T47D (cell line): Measurements from ENCODE around the gene AIRE.

Experiments
- DNase-seq, 2 experiments: peaks; one replicate each; pipeline versions ENCODE4 v3.0.0 to v3.0.0-alpha.2; 2011 to 2012; ENCODE audit warnings: low read depth in 1 of 2, low spot score in 1 of 2
- JUND ChIP-seq: IDR thresholded peaks from 2 replicates; pipeline ENCODE4 v1.6.1; 2012; ENCODE audit warnings: low read depth
- in situ Hi-C: cut with HindIII; loops from 2 replicates; pipeline ENCODE4 v1.10.0; 2016; ENCODE audit warnings: low sequenced_read_pairs, low pct_unique_long_range_greater_than_20kb

The AIRE gene

GRCh38 chr21:44329086-44329889 lies 43.6 kb downstream of the AIRE start:
- in situ Hi-C loops = no loop called here
- no peak for TF ChIP-seq JUND
- no peak for DNase-seq

GRCh38 chr21:44329971-44330681 lies 44.5 kb downstream of the AIRE start:
- in situ Hi-C loops = no loop called here
- no peak for TF ChIP-seq JUND
- no peak for DNase-seq

GRCh38 chr21:44330698-44331097 lies 45.0 kb downstream of the AIRE start:
- in situ Hi-C loops = no loop called here
- TF ChIP-seq JUND = no peak
- no peak for DNase-seq

GRCh38 chr21:44331209-44331608 lies 45.5 kb downstream of the AIRE start:
- in situ Hi-C loops = no loop called here
- TF ChIP-seq JUND = no peak
- no peak for DNase-seq

- in situ Hi-C loops = no loop called here
- DNase-seq = peak in 1 of 2 experiments; percentile 33
- no peak for TF ChIP-seq JUND
These were observed 46.1 kb downstream of the AIRE start for GRCh38 chr21:44331650-44332307.

GRCh38 chr21:44332383-44332782 lies 46.7 kb downstream of the AIRE start:
- no peak for TF ChIP-seq JUND
- DNase-seq = no peak
- in situ Hi-C loops = no loop called here

GRCh38 chr21:44332965-44333364 lies 47.3 kb downstream of the AIRE start:
- in situ Hi-C loops = no loop called here
- no peak for TF ChIP-seq JUND
- no peak for DNase-seq

- in situ Hi-C loops = no loop called here
- DNase-seq = no peak
These were observed 48.0 kb downstream of the AIRE start for GRCh38 chr21:44333509-44334328.

GRCh38 chr21:44334329-44335030 lies 48.8 kb downstream of the AIRE start:
- in situ Hi-C loops = no loop called here
- no peak for TF ChIP-seq JUND
- DNase-seq = peak in 1 of 2 experiments; percentile 29

More at GRCh38 chr21:44333509-44334328, 48.0 kb downstream of the AIRE start:
- no peak for TF ChIP-seq JUND

GRCh38 chr21:44335266-44336059 lies 49.8 kb downstream of the AIRE start:
- TF ChIP-seq JUND = no peak
- no peak for DNase-seq
- in situ Hi-C loops = no loop called here

- no peak for DNase-seq
- in situ Hi-C loops = no loop called here
- no peak for TF ChIP-seq JUND
These were observed 51.8 kb downstream of the AIRE start for GRCh38 chr21:44337449-44337848.
